Activated T-helper 9 cell treated with anti-CD3 and anti-CD28 coated beads, Interleukin-2, amount 50 U/mL, for 16 hours (primary cell): ENCODE data around the gene SPAG5.

Source experiments
- DNase-seq: peaks from one replicate; pipeline ENCODE4 v3.0.0-alpha.2; 2020; ENCODE audit warnings: low read depth

SPAG5 gene, protein sequence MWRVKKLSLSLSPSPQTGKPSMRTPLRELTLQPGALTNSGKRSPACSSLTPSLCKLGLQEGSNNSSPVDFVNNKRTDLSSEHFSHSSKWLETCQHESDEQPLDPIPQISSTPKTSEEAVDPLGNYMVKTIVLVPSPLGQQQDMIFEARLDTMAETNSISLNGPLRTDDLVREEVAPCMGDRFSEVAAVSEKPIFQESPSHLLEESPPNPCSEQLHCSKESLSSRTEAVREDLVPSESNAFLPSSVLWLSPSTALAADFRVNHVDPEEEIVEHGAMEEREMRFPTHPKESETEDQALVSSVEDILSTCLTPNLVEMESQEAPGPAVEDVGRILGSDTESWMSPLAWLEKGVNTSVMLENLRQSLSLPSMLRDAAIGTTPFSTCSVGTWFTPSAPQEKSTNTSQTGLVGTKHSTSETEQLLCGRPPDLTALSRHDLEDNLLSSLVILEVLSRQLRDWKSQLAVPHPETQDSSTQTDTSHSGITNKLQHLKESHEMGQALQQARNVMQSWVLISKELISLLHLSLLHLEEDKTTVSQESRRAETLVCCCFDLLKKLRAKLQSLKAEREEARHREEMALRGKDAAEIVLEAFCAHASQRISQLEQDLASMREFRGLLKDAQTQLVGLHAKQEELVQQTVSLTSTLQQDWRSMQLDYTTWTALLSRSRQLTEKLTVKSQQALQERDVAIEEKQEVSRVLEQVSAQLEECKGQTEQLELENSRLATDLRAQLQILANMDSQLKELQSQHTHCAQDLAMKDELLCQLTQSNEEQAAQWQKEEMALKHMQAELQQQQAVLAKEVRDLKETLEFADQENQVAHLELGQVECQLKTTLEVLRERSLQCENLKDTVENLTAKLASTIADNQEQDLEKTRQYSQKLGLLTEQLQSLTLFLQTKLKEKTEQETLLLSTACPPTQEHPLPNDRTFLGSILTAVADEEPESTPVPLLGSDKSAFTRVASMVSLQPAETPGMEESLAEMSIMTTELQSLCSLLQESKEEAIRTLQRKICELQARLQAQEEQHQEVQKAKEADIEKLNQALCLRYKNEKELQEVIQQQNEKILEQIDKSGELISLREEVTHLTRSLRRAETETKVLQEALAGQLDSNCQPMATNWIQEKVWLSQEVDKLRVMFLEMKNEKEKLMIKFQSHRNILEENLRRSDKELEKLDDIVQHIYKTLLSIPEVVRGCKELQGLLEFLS

DNA sequence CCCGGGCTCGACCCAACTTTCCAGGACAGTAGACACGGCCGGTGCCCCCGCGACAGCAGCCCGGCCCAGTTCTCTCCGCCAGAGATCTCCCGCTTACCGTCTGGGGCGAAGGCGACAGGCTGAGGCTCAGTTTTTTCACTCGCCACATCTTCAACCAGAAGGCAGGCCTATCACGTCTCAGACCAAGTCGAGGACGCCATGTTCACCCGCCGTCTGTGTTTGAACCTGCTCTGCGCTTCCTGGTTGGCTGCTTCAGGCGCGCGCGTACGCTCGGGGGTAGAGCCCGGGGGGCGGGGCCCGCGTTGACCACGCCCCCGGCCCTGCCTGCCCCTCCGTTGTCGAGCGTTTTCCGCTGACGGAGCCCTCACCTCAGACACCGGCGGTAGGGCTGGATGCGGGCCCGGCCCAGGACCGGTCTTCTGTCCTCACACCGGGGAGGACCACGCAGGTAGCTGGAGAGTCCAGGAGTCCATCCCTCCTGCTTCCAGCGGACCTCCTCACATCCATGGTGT lies at the start of gene SPAG5:
SPAG5 (minus strand) TSS at position 227 of the 512 bp plus-strand sequence; CDS start at position 148, 79 bp downstream.
- DNase-seq, result peak; percentile 93

GRCh38 chr17:28646039-28646754 lies 47.4 kb upstream of the SPAG5 start:
- no peak for DNase-seq

GRCh38 chr17:28645576-28645939 lies 46.7 kb upstream of the SPAG5 start:
- no peak for DNase-seq

DNA sequence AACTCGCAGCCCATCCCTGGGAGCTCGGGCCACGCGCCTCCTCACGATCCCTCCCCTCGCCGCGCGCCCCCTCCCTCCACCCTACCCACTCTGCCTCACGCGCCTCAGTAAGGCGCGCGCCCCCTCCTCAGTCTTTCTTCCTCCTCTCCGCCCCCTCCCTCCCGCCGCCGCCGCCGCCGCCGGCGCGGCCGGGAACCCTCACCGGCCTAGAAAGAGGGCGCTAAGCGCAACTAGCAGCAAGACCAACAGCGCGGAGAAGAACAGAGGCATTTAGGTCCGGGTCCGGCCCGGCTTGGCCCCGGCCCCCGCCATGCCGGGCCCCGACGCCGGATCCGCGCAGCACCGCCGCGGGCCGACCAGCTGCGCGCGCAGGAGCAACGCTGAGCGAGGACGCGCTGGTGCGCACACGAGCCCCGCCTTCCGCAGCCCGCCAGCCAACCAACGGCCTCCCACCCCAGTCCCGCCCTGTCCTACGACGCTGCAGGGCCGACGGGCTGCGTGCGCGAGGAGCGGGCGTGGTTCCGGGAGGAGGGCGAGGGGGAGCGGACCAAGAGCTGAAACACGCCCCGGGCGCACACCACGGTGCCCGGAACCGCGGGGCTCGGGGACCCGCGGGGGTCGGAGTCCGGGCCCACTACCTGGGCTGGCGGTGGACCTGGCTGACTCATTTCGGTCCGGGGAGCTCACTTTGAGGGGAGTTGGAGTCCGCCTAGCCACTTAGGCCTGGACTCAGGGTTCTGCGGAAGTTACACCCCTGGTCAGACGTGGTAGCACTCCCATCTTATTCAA lies 46.2 kb upstream of the SPAG5 start, which contains the start of gene BLTP2:
BLTP2 (minus strand) TSS at position 372 of the 789 bp plus-strand sequence; CDS start at position 270, 102 bp downstream.
- peak; percentile 95 for DNase-seq

- no peak for DNase-seq
Observed at GRCh38 chr17:28643983-28644786, 45.4 kb upstream of the SPAG5 start.

- DNase-seq, result no peak
Observed at GRCh38 chr17:28641579-28641978, 42.8 kb upstream of the SPAG5 start.

DNA sequence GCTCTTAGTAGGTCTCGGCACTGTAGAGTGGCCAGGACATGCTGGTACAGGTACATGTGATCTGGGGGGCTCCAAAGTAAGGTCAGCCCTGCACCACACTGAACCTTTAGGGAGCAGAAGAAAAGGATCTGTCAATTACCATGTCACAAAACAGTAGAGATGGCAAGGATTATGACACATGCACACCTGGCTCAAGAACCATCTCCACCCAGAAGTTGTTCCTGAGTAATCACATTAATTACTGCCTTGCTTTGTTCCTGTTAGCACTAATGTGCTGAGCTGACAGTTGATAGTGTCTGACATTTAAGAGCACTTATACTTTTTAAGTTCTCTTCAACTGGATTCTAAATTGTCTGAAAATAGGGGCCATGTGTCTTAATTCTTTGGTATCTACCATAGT lies 36.7 kb upstream of the SPAG5 start:
- no peak for DNase-seq

DNA sequence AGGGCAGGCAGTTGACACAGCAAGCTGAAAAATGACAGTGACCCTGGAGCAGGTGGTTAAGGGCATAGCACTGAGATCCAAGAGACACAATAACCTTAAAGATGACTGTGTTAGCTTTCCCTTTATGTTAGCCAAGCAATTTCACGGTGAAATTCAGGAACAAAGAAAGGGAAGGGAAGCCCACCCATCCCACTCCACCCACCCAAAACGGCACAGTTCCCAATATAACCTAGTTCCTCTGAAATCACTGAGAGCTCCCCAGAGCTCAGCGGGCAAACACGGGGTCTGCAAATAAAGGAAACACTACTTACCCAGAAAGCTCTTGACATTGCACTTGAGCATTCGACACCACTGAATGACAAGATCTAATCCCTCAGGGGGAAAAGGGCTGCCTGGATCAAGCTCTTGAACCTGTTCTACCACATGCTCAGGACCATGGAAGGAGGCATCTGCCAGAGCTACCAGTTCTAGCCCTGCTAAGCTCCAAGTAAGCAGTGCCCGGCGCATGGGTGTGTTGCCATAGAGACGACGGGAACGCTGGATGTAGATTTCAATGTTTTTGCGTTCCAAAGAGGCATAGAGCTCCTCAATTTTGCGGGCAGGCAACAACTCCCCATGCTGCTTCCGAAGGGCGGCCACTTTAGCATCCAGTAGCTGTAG lies 35.5 kb upstream of the SPAG5 start:
- no peak for DNase-seq

DNA sequence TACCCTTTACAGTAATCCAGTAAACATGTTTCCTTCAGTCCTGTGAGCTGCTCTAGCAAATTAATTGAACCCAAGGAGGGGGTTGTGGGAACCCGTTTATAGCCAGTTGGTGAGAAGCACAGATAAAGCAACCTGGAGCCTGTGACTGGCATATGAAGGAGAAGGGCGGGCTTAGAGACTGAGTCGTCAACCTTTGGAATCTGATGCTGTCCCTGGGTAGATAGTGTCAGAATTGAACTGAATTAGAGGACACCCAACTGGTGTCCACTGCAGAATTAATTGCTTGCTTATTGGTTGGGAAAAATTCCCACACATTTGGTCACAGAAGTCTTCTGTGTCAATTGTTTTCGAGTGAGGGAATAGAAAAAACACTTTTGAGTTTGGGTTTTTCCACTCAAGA lies 28.0 kb upstream of the SPAG5 start:
- no peak for DNase-seq

DNA sequence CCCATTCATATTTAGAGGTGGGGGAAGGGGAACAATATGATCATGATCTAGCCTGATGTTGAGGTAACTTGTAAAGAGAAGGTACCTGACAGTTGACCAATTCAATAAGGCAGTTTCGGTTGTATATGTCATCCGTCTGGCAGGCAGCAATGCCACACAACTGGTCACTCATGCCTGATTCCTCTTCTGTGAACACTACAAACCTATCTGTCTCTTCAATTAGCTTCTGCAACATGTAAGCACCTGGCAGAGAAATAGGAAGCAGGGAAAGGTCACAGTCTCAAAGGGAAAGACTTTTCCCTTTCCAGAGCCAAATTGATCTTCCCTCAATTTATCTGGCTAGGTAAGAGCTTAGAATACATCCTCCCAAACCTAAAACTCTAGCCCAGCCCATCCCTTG lies 25.3 kb upstream of the SPAG5 start:
- no peak for DNase-seq

DNA sequence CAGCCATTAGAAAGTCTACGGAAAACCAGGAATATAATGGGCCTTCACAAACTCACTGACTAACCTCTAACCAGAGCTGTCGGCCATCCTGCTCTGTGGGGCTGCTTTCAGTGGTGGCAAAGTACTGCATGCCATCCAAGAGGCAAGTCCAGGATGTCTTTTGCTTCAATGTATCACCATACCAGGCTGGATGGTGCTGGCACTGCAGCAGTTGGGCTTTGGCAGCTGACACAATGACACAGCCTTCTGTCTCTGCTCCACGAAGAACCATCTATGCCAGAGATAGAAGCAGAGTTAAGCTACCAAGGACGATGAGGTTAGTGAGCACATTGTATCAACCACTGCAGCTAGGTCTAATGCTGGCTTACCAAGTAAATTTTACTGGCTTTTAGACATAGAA lies 24.9 kb upstream of the SPAG5 start:
- DNase-seq, result no peak

GRCh38 chr17:28622186-28622585 lies 23.4 kb upstream of the SPAG5 start:
- no peak for DNase-seq

- no peak for DNase-seq
Observed at GRCh38 chr17:28620010-28620409, 21.2 kb upstream of the SPAG5 start.

GRCh38 chr17:28618464-28618863 lies 19.6 kb upstream of the SPAG5 start:
- no peak for DNase-seq

DNA sequence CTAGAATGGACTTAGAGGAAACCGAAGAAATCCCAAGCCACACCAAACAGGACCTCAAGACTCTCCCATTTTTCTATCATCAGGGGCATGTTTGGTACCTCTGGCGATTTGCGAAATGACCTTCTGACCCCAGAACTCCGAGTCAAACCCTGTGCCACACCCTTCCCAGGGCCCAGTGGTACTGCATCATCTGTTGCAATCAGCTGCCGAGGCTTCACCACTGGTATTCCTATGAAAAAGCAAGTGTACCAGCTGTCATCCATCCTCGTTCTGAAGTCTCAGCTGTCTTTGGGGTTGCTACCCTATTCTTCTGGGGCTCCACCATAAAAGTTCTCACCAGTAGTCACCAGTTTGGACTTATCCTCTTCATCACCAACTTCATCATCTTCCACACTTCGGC lies 17.5 kb upstream of the SPAG5 start:
- DNase-seq, result no peak

DNA sequence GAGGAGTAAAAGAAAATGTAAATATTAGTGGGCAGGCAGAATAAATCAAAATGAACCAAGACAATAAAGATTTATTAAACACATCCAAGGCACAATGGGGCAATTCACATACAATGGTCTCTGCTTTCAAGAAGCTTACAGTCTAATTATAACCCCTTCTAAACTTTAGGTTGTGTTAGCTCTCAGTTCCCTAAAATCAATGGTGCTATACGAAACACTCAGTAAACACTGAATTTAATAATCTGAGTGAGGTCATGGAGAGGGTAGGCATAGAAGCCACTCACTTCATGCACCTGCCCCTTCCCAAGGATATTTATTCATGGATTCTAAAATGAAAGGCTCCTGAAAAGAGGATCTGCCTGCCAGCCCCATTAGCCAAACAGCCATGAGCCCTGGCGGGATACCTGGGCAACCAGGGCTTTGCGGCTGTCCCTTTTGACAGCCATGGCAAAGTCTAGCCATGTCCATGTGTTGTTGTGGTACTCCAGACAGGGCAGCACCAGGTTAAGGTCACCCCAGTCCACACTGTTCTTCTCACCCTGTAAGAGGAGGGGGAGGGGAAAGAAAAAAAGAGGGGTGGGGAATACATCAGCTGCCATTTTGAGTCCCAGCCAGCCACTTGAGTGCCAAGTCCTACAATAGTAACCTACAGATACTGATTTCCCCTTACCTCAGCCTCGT lies 16.6 kb upstream of the SPAG5 start:
- no peak for DNase-seq

DNA sequence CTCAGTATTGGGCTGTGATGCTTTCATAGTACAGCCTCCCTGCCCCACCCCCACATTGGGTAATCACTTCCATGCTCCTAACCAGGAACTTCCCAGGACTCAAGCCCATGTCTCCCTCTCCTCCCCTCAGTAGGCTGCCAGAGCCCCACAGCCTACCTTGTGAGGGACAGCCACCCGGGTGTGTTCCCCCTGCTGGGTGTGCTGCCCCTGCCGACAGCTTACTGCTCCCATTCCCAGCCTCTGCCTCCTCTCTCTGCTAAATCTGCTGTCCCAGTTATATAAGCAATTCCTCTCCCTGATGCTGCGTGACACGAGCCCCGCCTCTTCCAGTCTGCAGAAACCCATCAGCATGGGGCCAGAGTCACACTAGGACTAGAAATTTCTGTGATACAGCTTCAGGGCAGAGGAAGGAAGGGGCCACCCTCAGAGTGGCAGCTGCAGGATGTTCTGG lies 15.1 kb upstream of the SPAG5 start, which contains the start of gene RSKR:
RSKR (minus strand) TSS at position 255 of the 451 bp plus-strand sequence; CDS start at position 231, 24 bp downstream.
- DNase-seq, result no peak
